H1 (cell line): ENCODE results near the gene MAN1C1. TPM values are rescaled to one million over a fixed set of nuclear protein-coding genes. Genes with fewer than 3 reads are reported as not detected.

Experiments
- CTCF ChIA-PET: fragments of 300-600 bp; sonication (Branson Sonifier 250); formaldehyde crosslinking; loops from one replicate; lab custom pipeline; 2021; ENCODE audit not compliant: partially characterized antibody; lab: Charles Lee
- POLR2A ChIA-PET: fragments of 300-600 bp; sonication (Branson Sonifier 250); formaldehyde crosslinking; loops from one replicate; lab custom pipeline; 2021; ENCODE audit warnings: inconsistent platforms; ENCODE audit not compliant: partially characterized antibody; lab: Charles Lee
- DNase-seq, 2 experiments: peaks; one replicate each; pipeline versions ENCODE4 v3.0.0 to v3.0.0-alpha.2; 2010 to 2022; ENCODE audit warnings: low spot score in 2 of 2, low read depth in 1 of 2, mixed read lengths in 1 of 2
- FAIRE-seq: peaks from 2 replicates; lab custom pipeline; 2011; peaks lifted over from hg19 to GRCh38; lab: Jason Lieb, UNC
- H2AFZ ChIP-seq: 2 replicates; pipeline ENCODE4 v1.8.1; 2012; ENCODE audit warnings: low read length, inconsistent platforms
- H2AK5ac ChIP-seq: 2 replicates; pipeline ENCODE4 v1.6.1; 2013; ENCODE audit warnings: low read depth, low read length
- H2BK120ac ChIP-seq: replicated peaks from 2 replicates; pipeline ENCODE3; 2013; ENCODE audit warnings: low read depth, low read length, inconsistent platforms
- H2BK12ac ChIP-seq: 2 replicates; pipeline ENCODE4 v1.6.1; 2013; ENCODE audit warnings: low read depth, low read length
- H2BK15ac ChIP-seq: 2 replicates; pipeline ENCODE4 v1.6.1; 2013; ENCODE audit warnings: low read length
- H2BK20ac ChIP-seq: 2 replicates; pipeline ENCODE4 v1.6.1; 2013; ENCODE audit warnings: low read length
- H2BK5ac ChIP-seq: 2 replicates; pipeline ENCODE4 v1.6.1; 2013; ENCODE audit warnings: low read depth, low read length
- H3K14ac ChIP-seq: 2 replicates; pipeline ENCODE4 v1.6.1; 2013; ENCODE audit warnings: inconsistent platforms; ENCODE audit not compliant: insufficient read length
- H3K18ac ChIP-seq: 2 replicates; pipeline ENCODE4 v1.6.1; 2013; ENCODE audit warnings: low read length; ENCODE audit errors: extremely low read depth
- H3K23ac ChIP-seq: 2 replicates; pipeline ENCODE4 v1.6.1; 2013; ENCODE audit warnings: inconsistent platforms; ENCODE audit not compliant: insufficient read length
- H3K23me2 ChIP-seq: 2 replicates; pipeline ENCODE4 v1.6.1; 2013; ENCODE audit warnings: low read depth, low read length
- H3K27ac ChIP-seq: 2 replicates; pipeline ENCODE4 v1.6.1; 2011; ENCODE audit warnings: low read depth, low read length, inconsistent platforms
- H3K27me3 ChIP-seq, 4 experiments: replicated peaks in 1 of 4; 1 replicate in 1 of 4; 2 replicates in 3 of 4; pipeline versions ENCODE4 v1.6.1 to v1.8.1; 2011 to 2013; ENCODE audit warnings: low read length in 3 of 4, mild to moderate bottlenecking in 3 of 4, inconsistent platforms in 2 of 4, mixed read lengths in 2 of 4, moderate library complexity in 1 of 4; ENCODE audit not compliant: control insufficient read depth in 3 of 4, insufficient read depth in 3 of 4; ENCODE audit errors: extremely low read depth in 1 of 4
- H3K36me3 ChIP-seq, 4 experiments: 2 replicates each; pipeline versions ENCODE4 v1.6.1 to v1.8.1; 2011 to 2013; ENCODE audit warnings: mild to moderate bottlenecking in 4 of 4, low read length in 3 of 4, moderate library complexity in 2 of 4, control low read depth in 1 of 4, inconsistent platforms in 1 of 4; ENCODE audit not compliant: insufficient read depth in 4 of 4, control insufficient read depth in 2 of 4
- H3K4ac ChIP-seq: replicated peaks from 2 replicates; pipeline ENCODE3; 2013; ENCODE audit warnings: low read length, low read depth, mixed read lengths, inconsistent platforms; ENCODE audit not compliant: insufficient read length
- H3K4me1 ChIP-seq, 4 experiments: replicated peaks in 1 of 4; 1 replicate in 1 of 4; 2 replicates in 3 of 4; pipeline versions ENCODE4 v1.6.1 to v1.8.1; 2011 to 2013; ENCODE audit warnings: low read length in 3 of 4, inconsistent platforms in 2 of 4, mixed read lengths in 1 of 4; ENCODE audit not compliant: insufficient read depth in 4 of 4, control insufficient read depth in 3 of 4
- H3K4me2 ChIP-seq, 2 experiments: 2 replicates each; pipeline versions ENCODE4 v1.6.1 to v1.8.1; 2011 to 2013; ENCODE audit warnings: low read depth in 2 of 2, low read length in 2 of 2, control low read depth in 1 of 2, inconsistent platforms in 1 of 2, mild to moderate bottlenecking in 1 of 2; ENCODE audit not compliant: insufficient read depth in 1 of 2
- H3K4me3 ChIP-seq, 4 experiments: fragments of 200-600, 300-600 bp in 1 of 4; sonication (generic), shearing (Covaris generic), sonication (Bioruptor Twin) in 1 of 4; 2 replicates each; pipeline versions ENCODE4 v1.5.1 to v1.8.1; 2011 to 2016; ENCODE audit warnings: low read length in 4 of 4, low read depth in 3 of 4, control low read depth in 2 of 4, inconsistent platforms in 2 of 4, mild to moderate bottlenecking in 2 of 4, mixed read lengths in 1 of 4, moderate library complexity in 1 of 4; ENCODE audit not compliant: insufficient read depth in 2 of 4; ENCODE audit errors: extremely low read depth in 1 of 4
- H3K56ac ChIP-seq: replicated peaks from 2 replicates; pipeline ENCODE3; 2013; ENCODE audit warnings: low read depth, mild to moderate bottlenecking, mixed read lengths, low read length, inconsistent platforms; ENCODE audit not compliant: insufficient read length
- H3K79me1 ChIP-seq: 2 replicates; pipeline ENCODE4 v1.6.1; 2013; ENCODE audit warnings: low read depth, low read length, control low read depth
- H3K79me2 ChIP-seq, 2 experiments: 2 replicates each; pipeline versions ENCODE4 v1.6.1 to v1.8.1; 2012 to 2013; ENCODE audit warnings: low read length in 2 of 2, mild to moderate bottlenecking in 2 of 2, inconsistent platforms in 1 of 2; ENCODE audit not compliant: insufficient read depth in 2 of 2, control insufficient read depth in 1 of 2
- H3K9ac ChIP-seq, 4 experiments: replicated peaks in 1 of 4; 1 replicate in 1 of 4; 2 replicates in 3 of 4; pipeline versions ENCODE4 v1.6.1 to v1.8.1; 2011 to 2013; ENCODE audit warnings: low read depth in 3 of 4, low read length in 3 of 4, control low read depth in 2 of 4, mild to moderate bottlenecking in 2 of 4, moderate library complexity in 2 of 4, inconsistent platforms in 1 of 4; ENCODE audit errors: extremely low read depth in 1 of 4
- H3K9me3 ChIP-seq, 2 experiments: 2 replicates each; pipeline versions ENCODE4 v1.6.1 to v1.8.1; 2012 to 2013; ENCODE audit warnings: mild to moderate bottlenecking in 2 of 2, moderate library complexity in 2 of 2, control low read depth in 1 of 2, inconsistent platforms in 1 of 2, low read depth in 1 of 2, low read length in 1 of 2, mixed read lengths in 1 of 2; ENCODE audit not compliant: insufficient read depth in 2 of 2
- H4K20me1 ChIP-seq, 2 experiments: replicated peaks in 1 of 2; 2 replicates each; pipeline versions ENCODE3 to v1.8.1; 2011 to 2013; ENCODE audit warnings: inconsistent platforms in 2 of 2, low read length in 2 of 2, mild to moderate bottlenecking in 1 of 2; ENCODE audit not compliant: insufficient read depth in 2 of 2, control insufficient read depth in 1 of 2
- H4K5ac ChIP-seq: 2 replicates; pipeline ENCODE4 v1.6.1; 2013; ENCODE audit warnings: low read length, low read depth, mixed read lengths, inconsistent platforms; ENCODE audit not compliant: insufficient read length
- H4K8ac ChIP-seq: 2 replicates; pipeline ENCODE4 v1.8.0; 2013; ENCODE audit warnings: mild to moderate bottlenecking, moderate library complexity, low read length, inconsistent platforms; ENCODE audit not compliant: insufficient read depth; ENCODE audit errors: extremely low read depth
- H4K91ac ChIP-seq: replicated peaks from 2 replicates; pipeline ENCODE3; 2013; ENCODE audit warnings: low read length, mixed read lengths, inconsistent platforms; ENCODE audit not compliant: insufficient read length
- CTBP2 ChIP-seq: IDR thresholded peaks from 2 replicates; pipeline ENCODE4 v1.7.0; 2011; ENCODE audit warnings: borderline replicate concordance, mild to moderate bottlenecking, moderate library complexity, mixed read lengths, low read length; ENCODE audit not compliant: insufficient read depth, insufficient read length
- SP2 ChIP-seq: IDR thresholded peaks from 2 replicates; pipeline ENCODE4 v1.6.1; 2012; ENCODE audit warnings: mild to moderate bottlenecking, low read length, inconsistent platforms
- TAF7 ChIP-seq: optimal IDR thresholded peaks from 2 replicates; pipeline ENCODE3; 2011; ENCODE audit warnings: low read depth, mild to moderate bottlenecking, inconsistent platforms, low read length, moderate library complexity, borderline replicate concordance
- WGBS, 2 experiments: shearing (Covaris generic) in 1 of 2; methylation state at CpG; one replicate each; pipeline versions ENCODE4 v1.1.6 to v1.1.7; 2013 to 2015; ENCODE audit warnings: low lambda C conversion rate in 2 of 2, mixed read lengths in 2 of 2, inconsistent platforms in 1 of 2, low coverage in 1 of 2, missing lambda C conversion rate in 1 of 2; ENCODE audit not compliant: insufficient replicate concordance in 2 of 2, insufficient coverage in 1 of 2, insufficient read length in 1 of 2; ENCODE audit errors: extremely low coverage in 1 of 2, missing lambda C conversion rate in 1 of 2; 5-methylcytosine and 5-hydroxymethylcytosine counted together
- polyA plus RNA-seq, 7 experiments: library from polyadenylated mRNA; depleted of rRNA in 3 of 7; stranded (reverse) in 5 of 7; unstranded in 2 of 7; fragments of >200 nt in 5 of 7; fragments of 200-250 nt in 2 of 7; gene quantifications; 1 replicate in 5 of 7; 2 replicates in 1 of 7; 4 replicates in 1 of 7; pipeline versions ENCODE4 v1.2.1 to v1.2.3, GENCODE V29; 2011 to 2013; ENCODE audit warnings: missing spikeins in 2 of 7, mixed read lengths in 2 of 7
- total RNA-seq: library from RNA; stranded (reverse); fragmentation: NEBNext Ultra II Directional; extraction: Animal tissue kit (Norgen Biotek cat#: 25700); gene quantifications from 2 replicates; pipeline ENCODE4 v1.2.1, GENCODE V29; 2021
- TF ChIP-seq, protein P1 (sequence below): IDR thresholded peaks from 2 replicates; pipeline ENCODE4 v1.6.1; 2012; ENCODE audit warnings: inconsistent platforms

Gene MAN1C1
- total and polyA plus RNA-seq, 2 of the 8 experiments (the other 6 are each of a cell fraction or from before 2014, with no cell fraction given) = 7.8 to 15.2 TPM

DNA sequence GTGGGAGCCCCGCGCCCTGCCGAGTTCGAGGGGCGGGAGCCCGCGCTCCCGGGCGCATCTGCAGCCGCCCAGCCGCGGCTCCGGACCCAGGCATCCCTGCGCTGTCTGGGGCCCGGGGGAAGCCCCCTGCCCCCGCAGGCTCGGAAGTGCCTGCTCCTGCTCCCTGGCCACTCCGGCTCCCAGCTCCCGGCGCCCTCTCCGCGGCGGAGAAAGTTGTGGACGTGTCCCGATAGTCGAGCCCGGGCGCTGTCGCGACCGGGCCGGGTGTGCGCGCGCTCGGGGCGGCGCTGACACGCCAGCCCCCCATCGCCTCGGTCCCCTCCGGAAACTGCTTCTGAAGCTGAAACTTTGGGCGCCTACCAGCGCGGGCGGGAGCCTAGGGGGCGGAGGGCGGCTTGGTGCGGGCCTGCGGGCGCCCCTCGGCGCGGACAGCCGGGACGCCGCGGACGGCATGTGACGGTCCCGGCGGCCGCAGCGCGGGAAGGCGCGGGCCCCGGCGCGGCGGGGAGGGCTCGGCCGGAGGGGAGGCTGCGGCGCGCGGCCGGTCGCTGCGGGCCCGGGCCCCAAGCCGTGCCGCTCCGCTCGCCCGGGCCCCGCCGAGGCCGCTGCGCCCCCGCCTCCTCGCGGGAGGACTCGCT lies 515 bp downstream of the MAN1C1 start:
- POLR2A ChIA-PET = interaction anchor here (0.5 kb wide), 1 partner anchor 201 kb away, joined by 3 read pairs; no protein-coding TSS in a partner anchor
- H2BK20ac ChIP-seq = no peak overlapping the region
- no peak overlapping the region for H4K91ac ChIP-seq
- H4K5ac ChIP-seq = no peak overlapping the region
- WGBS, 2 experiments = 2% methylated on average over 74 of the region's 94 CpGs; no CpG with 5 or more reads in 1 of the 2 experiments
- H4K8ac ChIP-seq = peak overlapping the region; percentile 58; the same call in 1 of the 2 replicates
- no peaks in the 10 kb centered on the region for H3K36me3 ChIP-seq
- no peak overlapping the region for H2BK15ac ChIP-seq
- H3K27me3 ChIP-seq = peaks cover 9 to 29% (median 17%) of the 10 kb centered on the region in 4 experiments
- peaks cover 0 to 2% of the 10 kb centered on the region in 2 experiments for H4K20me1 ChIP-seq
- H3K27ac ChIP-seq = no peak overlapping the region
- peak overlapping the region; percentile 75 to 76 for H3K4me2 ChIP-seq
- peak overlapping the region; percentile 44 to 83 (median 64) for H3K4me3 ChIP-seq
- no peak overlapping the region for H3K56ac ChIP-seq
- CTCF ChIA-PET = interaction anchor here (1.4 to 4.0 kb wide), 6 partner anchors 26 to 181 kb away, joined by 4 to 27 read pairs (median 11); no protein-coding TSS in a partner anchor
- no peak overlapping the region for H2AK5ac ChIP-seq
- peaks cover 11% of the 10 kb centered on the region; the same call in 1 of the 2 replicates for H3K23me2 ChIP-seq
- no peak overlapping the region for H3K14ac ChIP-seq
- no peak overlapping the region for H3K4ac ChIP-seq
- H2BK12ac ChIP-seq = no peak overlapping the region
- H2AFZ ChIP-seq = peak overlapping the region; percentile 23; the same call in 1 of the 2 replicates
- no peaks in the 10 kb centered on the region for H3K79me2 ChIP-seq
- no peak overlapping the region for H3K23ac ChIP-seq
- H3K79me1 ChIP-seq = no peaks in the 10 kb centered on the region; the same call in 1 of the 2 replicates
- no peak for DNase-seq
- H3K9ac ChIP-seq = no peak overlapping the region
- no peak overlapping the region for H2BK5ac ChIP-seq
- H3K18ac ChIP-seq = no peak overlapping the region
- H3K4me1 ChIP-seq = peaks cover 0 to 25% (median 6%) of the 10 kb centered on the region in 4 experiments; a peak in 6 of 7 replicates
- no peak overlapping the region for H2BK120ac ChIP-seq
- no peak for FAIRE-seq
- H3K9me3 ChIP-seq = no peaks in the 10 kb centered on the region
- TF ChIP-seq TAF7 = no peak
- TF ChIP-seq CTBP2 = no peak
- no peak for TF ChIP-seq SP2
- TF ChIP-seq, protein P1, sequence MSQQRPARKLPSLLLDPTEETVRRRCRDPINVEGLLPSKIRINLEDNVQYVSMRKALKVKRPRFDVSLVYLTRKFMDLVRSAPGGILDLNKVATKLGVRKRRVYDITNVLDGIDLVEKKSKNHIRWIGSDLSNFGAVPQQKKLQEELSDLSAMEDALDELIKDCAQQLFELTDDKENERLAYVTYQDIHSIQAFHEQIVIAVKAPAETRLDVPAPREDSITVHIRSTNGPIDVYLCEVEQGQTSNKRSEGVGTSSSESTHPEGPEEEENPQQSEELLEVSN = 0 out of 2 replicates have a peak, but pooled peaks have one; percentile 3
